ENCODE results near the gene DYNLRB2.

DYNLRB2 gene

DNA sequence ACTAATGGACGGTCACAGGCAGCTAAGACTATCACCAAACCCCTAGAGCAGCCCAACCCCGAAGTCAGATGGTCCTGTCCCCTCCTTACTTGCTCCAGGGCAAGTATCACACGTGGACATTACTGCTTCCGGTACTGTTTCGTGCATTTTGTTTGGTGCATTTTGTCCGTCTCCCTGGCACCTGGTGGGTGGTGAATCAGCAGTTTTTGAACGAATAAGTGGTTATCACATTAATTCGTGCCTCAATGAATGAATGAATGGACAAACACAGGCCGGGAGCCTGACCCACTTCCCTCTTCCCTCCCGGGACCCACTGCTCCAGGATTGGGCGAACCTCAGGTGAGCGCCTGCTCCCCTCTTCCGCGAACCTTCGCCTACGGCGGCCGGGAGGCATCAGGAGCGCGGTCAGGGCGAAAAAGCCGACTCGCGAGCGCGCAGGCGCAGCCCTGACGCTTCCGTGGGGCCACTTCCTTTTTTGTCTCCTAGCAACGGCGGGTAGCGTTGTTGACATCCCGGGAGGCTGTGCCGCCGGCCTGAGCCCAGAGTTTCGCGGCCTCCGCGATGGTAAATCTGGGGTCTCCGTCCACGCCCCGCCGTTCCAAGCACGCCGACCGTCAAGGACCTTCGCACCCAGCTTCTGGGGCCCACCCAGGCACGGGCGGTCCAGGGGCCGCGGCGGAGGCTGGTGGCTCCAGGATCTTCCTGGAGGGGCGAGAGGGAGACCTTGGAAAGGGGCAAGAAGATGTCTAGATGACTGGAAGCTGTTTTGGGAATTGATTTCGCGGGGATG lies at the start of gene DYNLRB2:
Gene DYNLRB2 (plus strand): TSS at position 478 of the 790 bp plus-strand sequence. CDS start 84 bp downstream, at position 562.
- no peak for TF ChIP-seq JUND (IDR thresholded peaks at IDR 0.05; ENCODE audit: low read depth)
- peak; percentile 80 to 97 for DNase-seq (ENCODE audit: low read depth in 1 of 2, low spot score in 1 of 2)
- in situ Hi-C loops (cut with HindIII; ENCODE audit: low pct_unique_long_range_greater_than_20kb, low sequenced_read_pairs) = no loop called here

GRCh38 chr16:80500116-80500859 lies 40.5 kb upstream of the DYNLRB2 start:
- TF ChIP-seq JUND (IDR thresholded peaks at IDR 0.05; ENCODE audit: low read depth) = no peak

GRCh38 chr16:80500961-80501525 lies 39.8 kb upstream of the DYNLRB2 start:
- no peak for TF ChIP-seq JUND (IDR thresholded peaks at IDR 0.05; ENCODE audit: low read depth)
- in situ Hi-C loops (cut with HindIII; ENCODE audit: low pct_unique_long_range_greater_than_20kb, low sequenced_read_pairs) = no loop called here

More at GRCh38 chr16:80500116-80500859, 40.5 kb upstream of the DYNLRB2 start:
- DNase-seq (ENCODE audit: low read depth in 1 of 2, low spot score in 1 of 2) = peak in 1 of 2 experiments; percentile 16
- in situ Hi-C loops (cut with HindIII; ENCODE audit: low pct_unique_long_range_greater_than_20kb, low sequenced_read_pairs) = no loop called here

DNA sequence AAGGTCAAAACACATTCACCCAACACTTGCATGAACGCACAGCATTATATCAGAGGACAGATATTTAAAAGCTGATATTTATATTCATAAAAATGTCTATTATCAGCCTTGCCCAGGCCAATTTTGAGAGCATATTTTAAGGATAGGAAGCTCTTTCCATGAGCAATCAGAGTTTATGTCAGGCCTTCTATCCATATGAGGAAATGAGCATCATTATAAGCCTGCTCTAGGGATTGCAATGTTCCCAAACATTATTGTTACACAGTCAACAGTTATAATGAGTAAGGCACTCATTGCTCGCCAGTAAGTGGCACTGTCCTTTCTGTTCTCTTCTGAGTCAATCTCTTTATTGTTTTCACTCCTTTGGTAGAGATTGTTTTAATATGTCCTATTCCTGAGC lies 37.7 kb upstream of the DYNLRB2 start:
- no peak for TF ChIP-seq JUND (IDR thresholded peaks at IDR 0.05; ENCODE audit: low read depth)
- in situ Hi-C loops (cut with HindIII; ENCODE audit: low pct_unique_long_range_greater_than_20kb, low sequenced_read_pairs) = no loop called here
- DNase-seq (ENCODE audit: low read depth in 1 of 2, low spot score in 1 of 2) = no peak

More at GRCh38 chr16:80500961-80501525, 39.8 kb upstream of the DYNLRB2 start:
- no peak for DNase-seq (ENCODE audit: low read depth in 1 of 2, low spot score in 1 of 2)

DNA sequence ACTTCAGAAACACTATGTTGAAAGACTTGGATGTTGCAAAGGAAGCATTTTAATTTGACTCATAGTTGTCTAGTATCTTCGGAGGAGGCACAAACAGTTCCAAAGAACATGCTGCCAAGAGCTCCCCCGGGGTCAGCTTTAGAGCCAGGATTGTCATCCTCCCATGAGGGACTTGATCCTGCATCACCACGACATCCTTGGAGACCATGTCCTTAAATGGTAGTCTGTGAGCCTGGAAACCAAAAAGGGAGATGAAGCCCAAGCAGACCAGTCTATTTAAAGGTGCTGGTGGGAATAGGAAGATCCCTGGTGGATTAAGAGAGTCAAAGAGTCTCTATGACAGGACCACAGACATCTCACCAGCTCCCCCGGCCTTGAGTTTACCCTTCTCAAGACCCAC lies 33.3 kb upstream of the DYNLRB2 start:
- DNase-seq (ENCODE audit: low read depth in 1 of 2, low spot score in 1 of 2) = no peak
- in situ Hi-C loops (cut with HindIII; ENCODE audit: low pct_unique_long_range_greater_than_20kb, low sequenced_read_pairs) = no loop called here
- TF ChIP-seq JUND (IDR thresholded peaks at IDR 0.05; ENCODE audit: low read depth) = no peak

DNA sequence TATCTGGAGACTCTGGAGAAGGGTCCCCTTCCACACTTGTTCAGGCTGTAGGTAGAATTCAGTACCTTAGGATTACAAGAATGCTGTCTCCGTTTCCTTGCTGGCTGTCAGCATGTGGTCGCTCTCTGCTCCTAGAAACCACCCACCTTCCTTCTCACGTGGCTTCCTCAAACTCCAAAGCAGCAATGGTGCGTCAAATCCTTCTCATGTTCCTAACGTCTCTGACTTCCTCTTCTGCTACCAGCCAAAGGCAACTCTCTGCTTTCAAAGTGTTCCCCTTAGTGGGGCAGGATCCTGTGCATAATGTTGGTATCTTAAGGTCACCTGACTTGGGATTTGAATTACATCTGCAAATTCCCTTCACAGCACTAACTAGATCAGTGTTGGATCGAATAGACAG lies 30.9 kb upstream of the DYNLRB2 start:
- in situ Hi-C loops (cut with HindIII; ENCODE audit: low pct_unique_long_range_greater_than_20kb, low sequenced_read_pairs) = no loop called here
- no peak for DNase-seq (ENCODE audit: low read depth in 1 of 2, low spot score in 1 of 2)
- no peak for TF ChIP-seq JUND (IDR thresholded peaks at IDR 0.05; ENCODE audit: low read depth)

DNA sequence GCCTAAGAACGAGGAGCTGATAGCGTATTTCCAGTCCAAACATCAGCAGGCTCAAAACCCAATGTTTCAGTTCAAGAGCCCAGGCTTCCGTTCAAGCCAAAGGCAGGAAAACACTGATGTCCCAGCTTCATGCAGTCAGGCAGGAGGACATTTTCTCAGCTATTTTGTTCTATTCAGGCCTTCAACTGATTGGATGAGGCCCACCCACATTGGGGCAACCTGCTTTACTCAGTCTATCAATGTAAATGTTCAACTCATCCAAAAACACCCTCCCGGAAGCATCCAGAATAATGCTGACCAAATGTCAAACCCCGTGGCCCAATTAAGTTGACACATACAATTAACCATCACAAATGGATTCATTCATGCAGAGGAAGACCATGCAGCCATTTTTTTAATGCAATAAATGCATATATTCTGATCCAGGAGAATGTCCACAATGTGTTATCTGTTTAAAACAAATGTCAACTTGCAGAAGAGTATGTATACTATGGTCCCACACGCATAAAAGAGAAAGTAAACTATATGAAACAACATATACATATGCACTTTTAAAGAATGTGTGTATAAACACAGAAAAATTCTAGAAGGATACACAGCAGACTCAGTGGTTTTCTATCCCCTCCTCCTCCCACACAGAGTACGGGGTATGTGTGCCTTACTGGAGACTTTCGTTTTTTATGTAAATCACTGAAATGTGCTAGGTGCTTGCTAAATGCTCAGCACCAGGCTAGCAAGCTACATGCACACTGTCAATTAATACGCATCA lies 28.8 kb upstream of the DYNLRB2 start:
- in situ Hi-C loops (cut with HindIII; ENCODE audit: low pct_unique_long_range_greater_than_20kb, low sequenced_read_pairs) = no loop called here

DNA sequence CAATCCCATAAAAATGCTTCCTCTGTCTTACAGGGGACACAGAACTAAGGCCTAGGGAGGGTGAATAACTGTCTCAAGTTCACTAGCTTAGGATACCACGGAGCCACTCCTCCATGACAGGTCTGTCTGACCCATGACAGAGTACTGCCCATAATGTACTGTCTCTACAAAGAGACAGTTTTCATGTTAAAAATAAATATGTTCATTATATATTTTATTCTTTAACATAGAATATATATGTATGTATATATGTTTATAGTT lies 28.3 kb upstream of the DYNLRB2 start:
- no peak for TF ChIP-seq JUND (IDR thresholded peaks at IDR 0.05; ENCODE audit: low read depth)
- in situ Hi-C loops (cut with HindIII; ENCODE audit: low pct_unique_long_range_greater_than_20kb, low sequenced_read_pairs) = no loop called here
- no peak for DNase-seq (ENCODE audit: low read depth in 1 of 2, low spot score in 1 of 2)

More for the DNA sequence above, 28.8 kb upstream of the DYNLRB2 start:
- no peak for DNase-seq (ENCODE audit: low read depth in 1 of 2, low spot score in 1 of 2)
- TF ChIP-seq JUND (IDR thresholded peaks at IDR 0.05; ENCODE audit: low read depth) = no peak

- TF ChIP-seq JUND (IDR thresholded peaks at IDR 0.05; ENCODE audit: low read depth) = no peak
- in situ Hi-C loops (cut with HindIII; ENCODE audit: low pct_unique_long_range_greater_than_20kb, low sequenced_read_pairs) = no loop called here
- DNase-seq (ENCODE audit: low read depth in 1 of 2, low spot score in 1 of 2) = no peak
Measured at GRCh38 chr16:80515374-80515773, 25.4 kb upstream of the DYNLRB2 start.

GRCh38 chr16:80517846-80518245 lies 22.9 kb upstream of the DYNLRB2 start:
- in situ Hi-C loops (cut with HindIII; ENCODE audit: low pct_unique_long_range_greater_than_20kb, low sequenced_read_pairs) = no loop called here
- no peak for TF ChIP-seq JUND (IDR thresholded peaks at IDR 0.05; ENCODE audit: low read depth)
- no peak for DNase-seq (ENCODE audit: low read depth in 1 of 2, low spot score in 1 of 2)

- no peak for DNase-seq (ENCODE audit: low read depth in 1 of 2, low spot score in 1 of 2)
- in situ Hi-C loops (cut with HindIII; ENCODE audit: low pct_unique_long_range_greater_than_20kb, low sequenced_read_pairs) = no loop called here
- no peak for TF ChIP-seq JUND (IDR thresholded peaks at IDR 0.05; ENCODE audit: low read depth)
Measured at GRCh38 chr16:80518436-80518835, 22.4 kb upstream of the DYNLRB2 start.

GRCh38 chr16:80519189-80519588 lies 21.6 kb upstream of the DYNLRB2 start:
- TF ChIP-seq JUND (IDR thresholded peaks at IDR 0.05; ENCODE audit: low read depth) = no peak
- no peak for DNase-seq (ENCODE audit: low read depth in 1 of 2, low spot score in 1 of 2)
- in situ Hi-C loops (cut with HindIII; ENCODE audit: low pct_unique_long_range_greater_than_20kb, low sequenced_read_pairs) = no loop called here
